GM10847 (cell line): ENCODE results near the gene DEPDC1B.

Experiments used
- POLR2A ChIP-seq: IDR thresholded peaks from 2 replicates; pipeline ENCODE4 v1.6.1; 2011; ENCODE audit not compliant: insufficient read length; ENCODE audit errors: extremely low read depth

The DEPDC1B gene

GRCh38 chr5:60568646-60569045 is 131.3 kb downstream of the DEPDC1B start:
- TF ChIP-seq POLR2A: no peak

- TF ChIP-seq POLR2A: no peak
Measured at GRCh38 chr5:60563696-60564324, 136.2 kb downstream of the DEPDC1B start.

- no peak for TF ChIP-seq POLR2A
Measured at GRCh38 chr5:60551829-60552228, 148.1 kb downstream of the DEPDC1B start.

GRCh38 chr5:60551250-60551649 is 148.7 kb downstream of the DEPDC1B start:
- TF ChIP-seq POLR2A: no peak

GRCh38 chr5:60550311-60550710 is 149.7 kb downstream of the DEPDC1B start:
- TF ChIP-seq POLR2A: no peak

- no peak for TF ChIP-seq POLR2A
Measured at GRCh38 chr5:60549841-60550240, 150.1 kb downstream of the DEPDC1B start.
